ENCODE data around the gene GRIK5.
"Not testable (repeated sequence)": the region's sequence is repeated elsewhere in the genome, so short reads cannot be mapped to it uniquely, and the experiment has no call there.

The GRIK5 gene

DNA sequence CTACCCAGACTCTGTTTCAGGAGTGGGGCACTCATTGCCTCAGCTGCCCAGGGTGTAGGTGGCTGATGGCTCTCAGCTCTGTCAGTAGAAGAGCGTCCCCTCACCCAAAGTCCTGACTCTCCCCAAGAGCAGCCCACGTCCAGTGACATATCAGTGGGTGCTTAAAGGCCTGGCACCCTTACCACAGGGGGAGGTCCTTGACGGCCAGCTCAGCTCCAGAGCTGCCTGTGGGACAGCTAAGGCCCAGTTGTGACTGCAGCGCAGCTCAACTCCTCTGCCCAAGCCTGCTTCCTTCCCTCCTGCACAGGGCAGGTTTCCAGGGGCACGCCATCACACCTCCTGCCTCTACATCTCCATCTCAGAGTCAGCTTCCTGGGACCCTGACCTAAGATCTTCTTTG is 32.4 kb downstream of the GRIK5 start:
- Histone ChIP-seq H3K4me3 (replicated peaks; ENCODE audit: low read depth, low read length) (no peak overlapping the region), H3K36me3 (ENCODE audit: control insufficient read depth, insufficient read depth, low read length) (no peaks in the 10 kb centered on the region), H3K27me3 (replicated peaks; ENCODE audit: control insufficient read depth, insufficient read depth, low read length) (no peaks in the 10 kb centered on the region)
- no peak for DNase-seq (ENCODE audit: extremely low read depth, insufficient read length)
- no peak for TF ChIP-seq CTCF (IDR thresholded peaks at IDR 0.05; ENCODE audit: insufficient read depth, low read length, poor library complexity, severe bottlenecking)

GRCh38 chr19:42034640-42035391 is 35.2 kb downstream of the GRIK5 start:
- not testable (repeated sequence) for H3K36me3 ChIP-seq (ENCODE audit: control insufficient read depth, insufficient read depth, low read length); H3K4me3 ChIP-seq (replicated peaks; ENCODE audit: low read depth, low read length); H3K27me3 ChIP-seq (replicated peaks; ENCODE audit: control insufficient read depth, insufficient read depth, low read length)
- peak; percentile 34 for DNase-seq (ENCODE audit: extremely low read depth, insufficient read length)
- peak; percentile 91 for TF ChIP-seq CTCF (IDR thresholded peaks at IDR 0.05; ENCODE audit: insufficient read depth, low read length, poor library complexity, severe bottlenecking)

GRCh38 chr19:42033413-42033812 is 36.6 kb downstream of the GRIK5 start:
- no peaks in the 10 kb centered on the region for H3K36me3 ChIP-seq (ENCODE audit: control insufficient read depth, insufficient read depth, low read length)
- no peak for DNase-seq (ENCODE audit: extremely low read depth, insufficient read length)
- no peaks in the 10 kb centered on the region; the same call in none of the 2 replicates for H3K27me3 ChIP-seq (replicated peaks; ENCODE audit: control insufficient read depth, insufficient read depth, low read length)
- TF ChIP-seq CTCF (IDR thresholded peaks at IDR 0.05; ENCODE audit: insufficient read depth, low read length, poor library complexity, severe bottlenecking), result no peak
- H3K4me3 ChIP-seq (replicated peaks; ENCODE audit: low read depth, low read length), result no peak overlapping the region

GRCh38 chr19:42032431-42032830 is 37.6 kb downstream of the GRIK5 start:
- Histone ChIP-seq H3K4me3 (replicated peaks; ENCODE audit: low read depth, low read length) (no peak overlapping the region), H3K27me3 (replicated peaks; ENCODE audit: control insufficient read depth, insufficient read depth, low read length) (no peaks in the 10 kb centered on the region; the same call in none of the 2 replicates), H3K36me3 (ENCODE audit: control insufficient read depth, insufficient read depth, low read length) (no peaks in the 10 kb centered on the region)
- no peak for DNase-seq (ENCODE audit: extremely low read depth, insufficient read length)
- no peak for TF ChIP-seq CTCF (IDR thresholded peaks at IDR 0.05; ENCODE audit: insufficient read depth, low read length, poor library complexity, severe bottlenecking)

- Histone ChIP-seq H3K36me3 (ENCODE audit: control insufficient read depth, insufficient read depth, low read length) (no peaks in the 10 kb centered on the region), H3K4me3 (replicated peaks; ENCODE audit: low read depth, low read length) (no peak overlapping the region), H3K27me3 (replicated peaks; ENCODE audit: control insufficient read depth, insufficient read depth, low read length) (no peaks in the 10 kb centered on the region; the same call in none of the 2 replicates)
- no peak for TF ChIP-seq CTCF (IDR thresholded peaks at IDR 0.05; ENCODE audit: insufficient read depth, low read length, poor library complexity, severe bottlenecking)
- no peak for DNase-seq (ENCODE audit: extremely low read depth, insufficient read length)
Observed at GRCh38 chr19:42030645-42031440, 39.2 kb downstream of the GRIK5 start.

Measured in GM06990 (cell line).